Left renal cortex interstitium (tissue), 4 donors: ENCODE data around the gene TRAF3. TPM values are rescaled to one million over a fixed set of nuclear protein-coding genes. Genes with fewer than 3 reads are reported as not detected.

Experiments used
- DNase-seq, 4 donors: peaks; one replicate each; pipeline ENCODE4 v3.0.0-alpha.2; 2013; ENCODE audit warnings: low read depth in 4 of 4, low spot score in 2 of 4, missing footprints in 1 of 4
- polyA plus RNA-seq, 4 donors: library from polyadenylated mRNA; unstranded; fragments of 120-200 nt; gene quantifications; one replicate each; pipeline ENCODE4 v1.2.1, GENCODE V29; 2013; ENCODE audit not compliant: insufficient read length in 4 of 4

Gene TRAF3
- polyA plus RNA-seq, 4 donors = 13.9 to 18.1 (median 16.7) TPM

DNA sequence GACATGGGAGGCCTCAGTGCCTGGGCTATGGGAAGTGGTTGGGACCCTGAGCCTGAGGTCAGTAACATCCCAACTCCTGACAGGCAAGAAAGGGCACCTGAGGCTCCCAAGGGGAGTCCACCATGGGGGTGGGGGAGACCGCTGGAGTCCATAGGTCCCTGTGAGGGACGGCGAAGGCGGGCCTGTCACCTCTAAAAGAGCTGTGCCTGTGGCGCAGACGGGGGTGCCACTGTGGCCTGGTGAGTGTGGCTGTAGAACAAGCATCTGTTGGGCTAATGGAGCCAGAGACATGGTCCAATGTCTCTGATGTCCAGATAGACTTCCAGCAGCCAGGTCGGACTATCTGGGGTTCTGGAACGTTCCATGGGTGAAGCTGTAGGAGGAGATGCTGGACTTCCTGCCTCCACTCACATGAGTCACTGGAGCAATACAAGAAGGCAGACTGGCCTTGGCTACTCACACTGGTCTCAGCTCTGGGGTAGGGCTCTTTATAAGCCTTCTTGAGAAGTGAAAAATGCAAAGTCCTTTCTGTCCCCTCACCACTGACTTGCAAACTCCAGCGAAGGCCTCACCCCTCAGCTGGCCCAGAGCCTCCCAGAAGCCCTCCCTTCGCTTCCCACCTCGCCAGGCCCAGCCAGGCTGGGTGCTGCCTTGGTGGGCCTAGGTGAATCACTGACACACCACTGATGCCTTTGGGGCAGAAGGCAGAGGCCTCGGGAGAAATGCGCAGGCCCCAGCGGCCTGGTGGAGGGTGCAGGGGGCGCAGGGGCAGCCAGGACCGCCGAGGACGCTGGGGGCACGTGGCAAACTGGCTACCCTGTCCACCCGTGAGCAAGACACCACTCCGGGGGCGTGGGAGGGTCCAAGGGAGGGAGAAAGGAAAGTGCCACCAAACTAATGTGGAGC is 1.1 kb upstream of the TRAF3 start:
- DNase-seq = no peak

DNA sequence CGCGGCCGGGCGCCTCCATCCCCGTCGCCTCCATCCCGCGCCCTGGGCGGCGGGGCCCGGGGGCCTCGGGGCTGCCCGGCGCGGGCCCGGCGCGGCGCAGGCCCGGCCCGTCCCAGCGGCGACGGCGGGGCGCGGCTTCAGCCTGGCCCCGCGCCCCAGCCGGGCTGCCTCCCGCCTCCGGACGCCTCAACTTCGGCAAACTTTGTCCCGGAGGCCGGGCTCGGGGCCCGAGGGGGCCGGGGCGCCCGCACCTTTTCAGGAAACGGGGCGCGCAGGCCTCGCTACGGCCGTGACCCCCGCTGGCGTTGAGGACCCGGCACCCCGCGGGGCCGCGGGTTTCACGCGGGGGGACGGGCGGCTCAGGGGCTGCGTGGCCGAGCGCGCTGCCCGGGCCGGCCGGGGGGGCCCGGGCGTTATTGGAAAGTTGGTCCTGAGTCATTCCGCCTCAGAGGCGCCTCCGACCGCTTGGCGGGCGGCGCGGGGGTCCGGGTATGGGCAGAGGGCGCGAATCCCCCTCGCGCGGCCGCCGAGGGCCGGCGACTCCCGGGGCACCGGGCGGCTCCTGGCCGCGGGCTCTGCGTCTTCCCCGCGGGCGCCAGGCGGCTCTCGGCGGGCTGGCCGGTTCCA is 575 bp downstream of the TRAF3 start:
- DNase-seq = no peak

DNA sequence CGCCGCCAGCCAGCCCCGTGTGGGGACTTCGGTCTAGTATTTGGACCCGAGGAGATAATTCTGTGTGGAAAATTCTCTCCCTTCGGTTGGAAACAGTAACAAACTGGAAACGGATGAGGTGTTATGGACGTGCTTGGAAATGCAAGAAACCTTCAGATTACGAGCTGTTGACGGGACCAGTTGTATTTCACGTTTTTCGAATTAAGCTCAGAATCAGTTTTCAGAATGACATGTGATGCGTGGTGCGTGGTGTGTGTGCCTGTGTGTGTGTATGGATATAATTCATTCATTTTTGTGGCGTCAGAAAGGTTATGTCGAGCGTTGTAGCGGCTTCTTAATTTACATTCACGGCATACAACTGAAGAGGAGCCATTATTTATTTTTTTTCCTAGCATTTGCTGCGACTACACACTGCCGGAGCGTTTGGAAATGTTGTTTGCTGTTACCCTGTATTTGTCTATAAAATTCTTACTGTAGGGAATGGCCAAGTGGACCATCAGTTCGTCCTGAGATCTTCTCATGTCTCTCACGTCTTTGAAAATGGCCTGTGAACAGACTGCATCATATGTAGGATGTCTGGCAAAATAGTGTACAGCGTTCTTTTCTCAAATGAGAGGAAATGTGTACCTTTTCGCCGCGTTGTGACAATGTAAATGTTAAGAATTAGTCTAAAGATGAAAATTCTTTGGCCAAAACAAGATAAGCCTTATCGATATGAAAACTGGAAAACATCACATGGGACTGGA is 1.3 kb downstream of the TRAF3 start:
- DNase-seq = no peak

DNA sequence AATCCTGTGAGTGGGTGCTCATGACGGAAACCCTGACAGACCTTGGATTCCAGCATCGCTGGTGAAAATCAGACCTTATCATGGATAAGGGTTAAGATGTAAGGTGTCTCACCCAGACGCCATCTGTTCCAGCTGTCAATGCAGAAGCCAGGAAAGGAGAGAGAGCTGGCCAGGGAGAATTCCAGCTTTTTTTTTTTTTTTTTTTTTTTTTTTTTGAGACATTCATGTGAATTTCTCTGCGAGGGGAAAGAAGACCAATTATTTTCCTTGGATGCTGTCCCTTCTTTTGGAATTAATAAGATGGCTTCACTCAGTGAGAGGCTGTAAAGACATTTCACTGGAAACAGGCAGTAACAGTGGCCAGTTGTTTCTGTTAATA is 1.8 kb downstream of the TRAF3 start:
- DNase-seq = no peak

DNA sequence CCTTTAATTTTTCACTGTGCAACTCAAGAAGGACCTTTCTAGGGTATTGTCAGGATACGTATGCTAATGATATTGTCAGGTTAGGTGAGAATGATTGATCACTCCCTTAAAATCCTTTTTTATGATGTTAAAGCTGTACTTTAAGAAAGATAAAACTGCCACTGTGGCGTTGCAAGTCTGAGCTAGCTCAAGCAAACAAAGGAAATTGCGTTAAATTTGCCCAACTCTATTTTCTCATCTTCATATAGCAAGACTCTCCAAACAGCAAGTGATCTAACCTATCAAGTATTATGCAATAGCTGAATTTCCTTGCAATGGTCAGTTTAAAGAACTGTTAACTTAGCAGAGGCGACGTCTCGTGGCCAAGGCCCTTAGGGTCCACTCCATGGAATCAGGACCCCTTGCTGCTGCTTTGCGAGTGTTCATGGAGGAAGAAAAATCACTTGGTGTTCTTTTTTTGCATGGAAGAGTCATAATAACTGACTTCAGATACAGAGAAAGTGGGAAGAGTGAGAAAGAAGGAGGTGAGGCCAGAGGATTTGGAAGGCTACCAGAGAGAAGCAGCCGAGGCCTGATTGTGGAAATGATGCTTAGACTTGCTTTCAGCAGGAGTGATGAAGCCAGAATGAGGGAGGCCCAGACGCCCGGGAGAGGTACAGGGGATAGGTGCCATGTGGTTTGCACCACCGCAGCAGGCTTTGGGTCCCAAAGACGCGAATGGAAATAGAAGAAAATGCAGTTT is 2.5 kb downstream of the TRAF3 start:
- DNase-seq = no peak

DNA sequence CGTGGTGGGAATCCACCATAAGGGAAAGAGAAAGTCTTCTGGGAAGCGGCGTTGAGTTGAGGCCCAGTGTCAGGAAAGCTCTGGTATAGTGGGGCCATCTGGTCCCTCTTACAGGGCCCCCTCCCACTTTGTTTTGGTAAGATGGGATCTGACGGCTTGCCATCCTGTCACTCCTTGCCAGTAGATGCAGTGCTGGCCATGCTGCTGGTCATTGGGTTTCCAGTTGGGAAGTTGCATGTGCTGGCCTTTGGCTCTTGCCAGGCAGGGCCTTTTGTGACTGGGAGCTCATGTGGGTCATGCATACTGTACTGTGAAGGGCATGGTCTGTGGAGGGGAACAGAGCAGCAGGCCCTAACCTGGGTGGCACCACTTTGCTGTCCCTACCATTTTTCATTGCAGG is 3.8 kb downstream of the TRAF3 start:
- no peak for DNase-seq

DNA sequence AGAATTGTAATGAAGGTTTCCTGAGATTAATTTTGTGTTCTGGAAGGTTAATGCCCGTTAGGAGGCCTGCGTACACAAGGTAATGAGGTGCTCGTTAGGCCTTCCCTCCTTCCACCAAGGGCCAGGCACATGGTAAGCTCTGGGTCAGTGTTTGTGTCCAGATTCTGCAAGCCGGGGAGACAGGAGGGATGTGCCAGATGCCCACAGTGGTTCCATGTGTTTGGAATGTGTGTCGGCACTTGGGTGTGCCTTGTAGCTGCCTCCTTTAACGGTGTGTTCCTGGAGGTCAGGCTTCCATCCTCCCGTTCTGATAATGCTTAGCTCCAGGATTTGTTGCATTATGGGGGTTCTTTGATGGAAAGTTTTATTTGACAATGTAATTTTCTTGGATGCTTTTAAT is 5.7 kb downstream of the TRAF3 start:
- no peak for DNase-seq

DNA sequence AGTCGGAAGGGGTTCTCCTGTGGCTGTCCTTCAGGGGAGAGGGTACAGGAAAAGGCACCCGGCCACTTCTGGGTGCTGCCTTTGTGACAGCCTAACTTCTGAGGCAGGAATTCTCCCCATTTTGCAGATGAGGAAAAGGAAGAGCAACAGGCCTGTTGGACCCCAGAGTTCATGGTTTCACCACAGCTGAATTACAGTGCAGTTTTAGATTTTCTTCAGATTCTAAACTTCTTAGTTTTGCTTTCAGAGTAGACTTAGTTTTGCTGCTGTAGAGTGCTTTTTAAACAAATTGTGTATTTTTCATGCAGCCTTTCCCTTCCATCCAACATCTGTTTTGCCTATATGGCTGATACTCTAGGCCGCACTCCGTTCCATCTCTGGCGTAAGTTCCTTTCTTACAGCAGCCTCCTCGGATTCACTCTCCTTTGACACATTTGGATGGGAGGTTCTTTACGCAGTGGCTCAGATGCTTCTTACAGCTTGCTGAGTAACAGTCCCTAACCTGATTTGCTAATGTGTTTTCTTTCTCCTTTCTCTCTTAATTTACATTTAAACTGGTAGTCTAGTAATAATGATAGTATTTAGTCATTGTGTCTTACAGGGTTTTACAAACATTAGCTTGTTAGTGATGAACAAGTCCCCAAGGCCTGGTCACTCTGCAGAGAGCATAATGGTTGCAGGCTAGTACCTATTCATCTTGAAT is 7.8 kb downstream of the TRAF3 start:
- no peak for DNase-seq

DNA sequence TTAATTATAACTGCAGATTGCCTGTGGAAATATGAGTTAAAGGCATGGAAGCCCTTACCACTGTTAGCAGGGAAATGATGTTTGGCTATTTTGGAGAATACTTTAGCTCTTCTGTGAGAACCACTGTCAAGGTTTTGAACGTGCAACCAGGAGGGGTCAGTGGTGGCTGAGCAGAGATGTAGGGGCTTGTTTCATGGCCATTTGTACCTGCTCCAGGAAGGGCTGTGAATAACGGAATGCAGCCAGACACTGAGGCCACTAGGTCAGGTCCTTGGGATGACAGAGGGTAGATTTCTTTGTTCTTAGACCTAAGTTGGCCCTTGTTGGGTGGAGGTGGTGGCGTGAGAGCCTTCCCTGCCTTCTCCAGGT is 8.3 kb downstream of the TRAF3 start:
- DNase-seq = no peak

DNA sequence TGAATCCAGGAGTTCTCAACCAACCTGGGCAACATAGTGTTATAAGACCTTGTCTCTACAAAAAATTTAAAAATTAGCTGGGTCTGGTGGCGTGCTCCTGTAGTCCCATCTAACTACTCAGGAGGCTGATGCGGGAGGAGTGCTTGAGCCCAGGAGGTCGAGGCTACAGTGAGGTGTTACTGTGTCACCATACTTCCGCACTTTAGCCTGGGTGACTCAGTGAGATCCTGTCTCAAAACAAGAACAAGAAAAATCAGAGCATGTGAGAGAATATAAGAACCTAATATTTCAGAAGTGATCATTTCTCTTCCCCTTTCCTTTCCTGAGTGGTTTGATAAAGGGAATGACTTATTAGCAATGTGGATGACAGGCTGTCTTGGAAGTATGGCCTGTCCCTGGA is 9.5 kb downstream of the TRAF3 start:
- DNase-seq = no peak

DNA sequence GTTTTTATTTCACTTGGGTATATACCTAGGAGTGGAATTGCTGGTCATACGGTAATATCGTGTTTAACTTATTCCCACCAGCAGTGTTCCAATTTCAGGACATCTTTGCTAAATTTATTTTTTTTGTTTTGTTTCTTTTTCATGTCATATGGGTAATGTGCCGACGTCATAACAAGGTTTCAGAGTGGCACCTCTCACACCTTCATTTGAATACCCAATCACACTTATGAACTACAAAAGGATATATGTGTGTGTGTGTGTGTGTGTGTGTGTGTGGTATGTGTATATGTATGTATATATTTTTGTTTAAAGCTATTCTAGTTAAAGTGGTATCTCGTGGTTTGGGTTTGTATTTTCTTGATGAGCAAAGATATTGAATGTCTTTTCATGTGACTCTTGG is 12.1 kb downstream of the TRAF3 start:
- DNase-seq = no peak

DNA sequence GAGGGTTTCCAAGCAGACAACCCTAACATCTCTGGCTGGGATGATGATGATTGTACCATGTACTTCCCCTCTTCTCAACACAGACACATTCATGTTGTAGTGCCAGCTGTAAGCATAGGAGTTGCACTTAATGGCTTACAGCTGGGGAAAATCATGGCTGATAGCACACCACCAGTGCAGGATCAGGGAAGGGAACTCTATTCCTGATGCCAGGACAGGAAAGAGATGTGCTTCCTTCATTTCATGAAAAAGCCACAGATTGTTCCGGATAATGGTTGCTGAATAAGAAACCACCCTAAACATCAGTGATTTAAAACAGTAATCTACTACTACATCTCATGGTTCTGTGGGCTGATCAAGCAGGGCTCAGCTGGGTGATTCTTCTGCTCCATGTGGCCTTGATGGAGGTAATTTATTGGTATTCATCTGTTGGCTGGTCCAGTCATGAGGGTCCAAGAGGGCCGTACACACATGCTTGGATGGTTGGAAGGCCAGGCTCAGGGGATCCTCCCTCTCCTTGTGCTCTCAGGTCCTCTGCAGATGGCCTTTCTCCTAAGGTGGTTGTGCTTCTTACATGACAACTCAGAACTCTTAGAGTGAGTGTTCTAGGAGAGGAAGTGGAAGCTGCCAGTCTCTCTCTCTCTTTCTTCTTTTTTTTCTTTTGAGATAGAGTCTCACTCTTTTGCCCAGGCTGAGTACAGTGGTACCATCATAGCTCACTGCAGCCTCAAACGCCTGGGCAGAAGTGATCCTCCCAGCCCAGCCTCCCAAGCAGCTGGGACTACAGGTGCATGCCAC is 16.5 kb downstream of the TRAF3 start:
- DNase-seq = no peak

DNA sequence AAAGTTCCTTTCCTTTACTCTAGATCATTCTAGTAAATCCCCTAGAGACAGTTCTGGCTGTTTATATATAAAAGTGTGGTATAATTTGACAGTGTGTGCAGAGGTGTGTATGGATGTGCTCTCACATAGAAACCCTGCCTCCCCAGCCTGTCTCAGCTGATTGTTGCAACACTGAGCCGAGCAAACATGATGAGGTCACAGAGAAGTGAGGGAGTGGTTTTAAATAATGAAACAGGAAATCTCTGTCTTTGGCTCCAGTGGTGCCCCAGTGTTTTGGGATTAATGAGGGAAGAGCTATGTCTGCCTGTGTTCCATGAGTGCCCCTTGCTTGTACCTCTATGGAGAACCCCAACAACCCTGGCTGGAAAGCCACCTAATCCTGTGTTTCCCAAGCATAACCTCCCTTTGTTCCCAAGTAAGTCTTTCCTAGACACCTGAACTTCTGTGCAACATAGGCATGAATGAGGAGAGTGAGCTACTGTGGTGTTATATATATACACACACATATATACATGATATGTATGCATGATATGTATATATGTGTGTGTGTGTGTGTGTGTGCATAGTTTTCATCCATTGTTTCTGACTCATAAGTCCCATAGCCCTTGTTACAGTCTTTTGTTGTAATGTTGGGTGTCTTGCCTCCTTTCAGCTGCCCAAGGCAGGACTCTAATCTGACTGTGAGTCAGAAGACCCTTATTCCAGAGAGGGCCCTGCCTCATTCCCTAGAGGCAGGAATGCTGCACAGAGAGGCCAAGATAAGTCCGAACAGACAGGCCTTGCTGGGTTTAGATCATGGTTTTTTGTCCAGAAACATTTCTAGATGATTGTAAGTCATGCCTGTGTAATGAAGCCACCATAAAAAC is 18.0 kb downstream of the TRAF3 start:
- DNase-seq = no peak

DNA sequence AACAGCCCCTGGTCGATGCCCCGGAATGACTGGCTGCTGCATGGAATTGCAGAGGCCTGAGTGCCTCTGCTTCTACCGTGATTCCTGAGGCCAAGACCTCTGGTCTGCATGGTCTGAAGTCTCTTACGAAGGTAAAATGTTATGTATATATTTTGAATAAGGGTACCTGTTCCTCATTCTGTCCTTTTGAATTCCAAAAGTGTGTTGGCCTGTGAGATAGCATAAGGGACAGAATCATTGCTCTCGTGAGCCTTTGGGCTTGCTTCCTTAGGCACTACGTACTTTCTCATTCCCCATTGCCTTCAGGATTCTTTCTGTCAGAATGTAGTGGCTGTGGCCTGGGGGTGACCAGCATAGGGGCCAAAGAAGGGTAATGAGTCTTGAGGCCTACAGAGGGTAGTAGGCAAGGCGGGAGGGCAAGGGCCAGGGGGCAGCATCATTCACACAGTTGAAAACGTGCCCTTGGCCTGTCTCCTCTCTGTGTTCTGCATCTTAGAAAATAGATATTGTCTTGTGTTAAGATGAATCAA is 19.5 kb downstream of the TRAF3 start:
- DNase-seq = no peak

DNA sequence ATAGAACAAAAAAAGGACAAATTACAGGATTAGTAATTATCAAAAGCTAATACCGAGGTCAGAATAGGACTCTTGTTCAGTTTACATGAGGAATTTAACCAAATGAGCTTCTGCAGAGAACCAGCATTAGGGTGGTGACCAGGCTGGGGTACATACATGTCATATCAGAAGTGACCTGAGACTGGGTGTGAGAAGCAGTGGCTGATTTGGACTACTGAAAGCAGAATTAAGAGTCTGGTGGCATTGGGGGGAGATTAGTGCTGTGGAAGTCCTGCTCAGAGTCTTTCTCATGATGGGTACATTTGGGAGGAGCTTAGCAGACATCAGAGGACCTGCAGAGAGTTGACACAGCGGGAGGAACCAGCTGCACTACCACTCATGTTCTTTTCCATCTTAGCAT is 21.7 kb downstream of the TRAF3 start:
- no peak for DNase-seq

DNA sequence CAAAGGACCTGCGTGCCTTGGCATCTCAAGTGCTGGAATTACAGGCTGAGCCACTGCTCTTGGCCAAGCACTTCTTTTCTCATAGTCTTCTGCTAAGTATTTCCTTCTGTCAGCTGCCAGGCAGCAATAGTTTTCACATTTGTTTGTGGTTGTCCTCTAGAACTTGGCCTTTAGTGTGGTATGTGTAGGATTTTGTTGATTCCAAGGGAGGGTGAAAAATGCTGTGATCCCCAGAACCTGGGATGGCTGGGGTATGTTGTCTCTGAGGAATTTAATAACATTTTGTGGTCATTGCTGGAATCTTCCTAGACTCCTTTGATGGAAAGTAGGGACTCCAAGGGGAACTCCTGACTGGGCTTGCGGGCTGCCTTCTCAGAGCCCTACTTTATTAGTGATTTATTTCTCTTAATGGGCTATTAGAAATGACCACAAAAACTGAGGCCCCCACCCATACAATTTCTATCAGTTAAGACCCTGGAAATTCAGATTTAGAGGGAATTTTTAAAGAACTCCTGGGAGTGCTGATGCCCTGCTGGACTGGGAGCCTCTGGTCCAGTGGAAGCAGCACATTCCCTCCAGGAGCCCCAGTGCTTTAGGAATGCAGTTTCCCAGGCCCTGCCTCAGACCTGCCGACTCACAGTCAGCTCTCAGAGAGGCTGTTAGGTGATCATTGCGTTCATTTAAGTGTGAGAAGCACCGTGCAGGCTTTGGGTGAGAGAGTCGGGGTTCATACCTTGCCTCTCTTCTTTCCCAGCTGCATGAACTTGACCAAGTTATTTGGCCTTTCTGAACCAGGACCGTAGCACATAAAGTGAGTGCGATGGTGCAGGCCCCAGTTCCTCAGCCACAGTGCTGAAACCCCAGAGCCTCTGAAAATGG is 22.7 kb downstream of the TRAF3 start:
- DNase-seq = no peak

DNA sequence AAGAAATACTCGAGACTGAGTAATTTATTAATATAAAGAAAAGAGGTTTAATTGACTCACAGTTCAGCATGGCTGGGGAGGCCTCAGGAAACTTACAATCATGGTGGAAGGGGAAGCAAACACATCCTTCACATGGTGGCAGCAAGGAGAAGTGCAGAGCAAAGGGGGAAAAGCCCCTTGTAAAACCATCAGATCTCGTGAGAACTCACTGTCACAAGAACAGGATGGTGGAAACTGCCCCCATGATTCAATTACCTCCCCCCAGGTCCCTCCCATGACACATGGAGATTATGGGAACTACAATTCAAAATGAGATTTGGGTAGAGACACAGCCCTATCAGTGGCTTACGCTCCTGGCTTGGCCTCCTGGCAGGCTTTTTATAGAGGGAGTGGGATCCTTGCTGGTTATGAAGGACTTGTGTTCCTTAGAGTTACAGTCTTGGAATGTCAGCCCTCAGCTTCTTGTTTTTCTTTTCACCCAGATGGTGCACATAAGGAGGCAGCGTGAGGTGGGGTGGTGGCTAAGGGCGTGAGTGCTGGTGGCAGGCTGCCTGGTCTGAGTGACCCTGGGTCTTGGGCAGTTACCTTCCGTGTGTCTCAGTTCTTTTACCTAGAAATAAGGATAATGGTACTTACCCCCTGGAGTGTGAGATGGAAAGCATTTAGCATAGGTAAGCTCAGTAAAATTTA is 25.7 kb downstream of the TRAF3 start:
- no peak for DNase-seq
